K562 (cell line): Measurements from ENCODE around the gene PPP4C. TPM values are rescaled to one million over a fixed set of nuclear protein-coding genes. Genes with fewer than 3 reads are reported as not detected.

Experiments
- ARID2 ChIP-seq: fragments of 450-650 bp; IDR thresholded peaks from 2 replicates; pipeline ENCODE4 v1.6.1; 2017; ENCODE audit warnings: antibody characterized with exemption, mild to moderate bottlenecking
- CREM ChIP-seq: IDR thresholded peaks from 2 replicates; pipeline ENCODE4 v1.6.1; 2014; ENCODE audit warnings: antibody characterized with exemption, low read depth
- KAT7 ChIP-seq: sonication (generic); formaldehyde crosslinking; IDR thresholded peaks from 2 replicates; pipeline ENCODE4 v1.8.0; 2022; ENCODE audit warnings: missing genetic modification reagents, mild to moderate bottlenecking, borderline replicate concordance
- KDM4B ChIP-seq, 2 experiments: fragments of 450-650 bp in 1 of 2; sonication (generic) in 1 of 2; IDR thresholded peaks; 2 replicates each; pipeline ENCODE4 v1.6.1; 2016 to 2017; ENCODE audit warnings: borderline replicate concordance in 2 of 2, antibody characterized with exemption in 1 of 2, low read depth in 1 of 2, mild to moderate bottlenecking in 1 of 2
- MTA2 ChIP-seq: fragments of 450-650 bp; IDR thresholded peaks from 2 replicates; pipeline ENCODE4 v1.6.1; 2016; ENCODE audit warnings: low read depth
- NCOR1 ChIP-seq: fragments of 450-650 bp; IDR thresholded peaks from 2 replicates; pipeline ENCODE4 v1.6.1; 2016; ENCODE audit warnings: mild to moderate bottlenecking, moderate library complexity
- NFE2L1 ChIP-seq: fragments of 450-650 bp; IDR thresholded peaks from 2 replicates; pipeline ENCODE4 v1.6.1; 2016; ENCODE audit warnings: missing genetic modification characterization, low read depth, mild to moderate bottlenecking, missing compliant biosample characterization, moderate library complexity, borderline replicate concordance
- PTTG1 ChIP-seq: fragments of 450-650 bp; IDR thresholded peaks from 2 replicates; pipeline ENCODE4 v1.6.1; 2016; ENCODE audit warnings: low read depth, mild to moderate bottlenecking, missing genetic modification characterization, missing compliant biosample characterization
- RFX5 ChIP-seq: IDR thresholded peaks from 2 replicates; pipeline ENCODE4 v1.6.1; 2011; ENCODE audit warnings: low read depth, mild to moderate bottlenecking, improper control_type of control experiment, low read length
- STAT5A ChIP-seq: IDR thresholded peaks from 2 replicates; pipeline ENCODE4 v1.6.1; 2012; ENCODE audit warnings: low read length, inconsistent platforms, borderline replicate concordance
- TAF9B ChIP-seq: fragments of 450-650 bp; IDR thresholded peaks from 2 replicates; pipeline ENCODE4 v1.6.1; 2018; ENCODE audit warnings: mild to moderate bottlenecking; ENCODE audit not compliant: partially characterized antibody
- ZNF184 ChIP-seq: sonication (generic); formaldehyde crosslinking; IDR thresholded peaks from 2 replicates; pipeline ENCODE4 v1.5.0; 2020; ENCODE audit warnings: missing genetic modification reagents
- polyA plus RNA-seq, 8 experiments: library from polyadenylated mRNA; depleted of rRNA in 4 of 8; stranded (reverse) in 5 of 8; unstranded in 3 of 8; fragments of >200 nt; fragmentation: Nextera tagmentation in 2 of 8; fragmentation: Illumina TruSeq in 1 of 8; extraction: Ambion mirVana in 2 of 8; extraction: Trizol in 1 of 8; gene quantifications; 2 replicates each; pipeline versions ENCODE4 v1.2.1 to v1.2.3, GENCODE V29; 2011 to 2014; ENCODE audit warnings: inconsistent platforms in 1 of 8, missing spikeins in 1 of 8
- total RNA-seq, 7 experiments: library from RNA; depleted of rRNA in 6 of 7; stranded (reverse); fragments of >200 nt in 6 of 7; fragmentation: Illumina TruSeq in 2 of 7; extraction: Trizol in 2 of 7; gene quantifications; 2 replicates each; pipeline versions ENCODE4 v1.2.1 to v1.2.3, GENCODE V29; 2011 to 2021; ENCODE audit warnings: low replicate concordance in 1 of 7
- TF ChIP-seq, protein P1 (sequence below): fragments of 450-650 bp; IDR thresholded peaks from 2 replicates; pipeline ENCODE4 v1.7.1; 2018; ENCODE audit warnings: mild to moderate bottlenecking, low read depth; ENCODE audit not compliant: partially characterized antibody
- TF ChIP-seq, protein P2 (sequence below): fragments of 250-450 bp; sonication (Bioruptor Pico); IDR thresholded peaks from 2 replicates; pipeline ENCODE4 v1.8.0; 2022; ENCODE audit warnings: inconsistent platforms
- TF ChIP-seq, protein P3 (sequence below): sonication (generic); formaldehyde crosslinking; IDR thresholded peaks from 2 replicates; pipeline ENCODE4 v1.8.0; 2023; ENCODE audit warnings: missing genetic modification reagents, mild to moderate bottlenecking, borderline replicate concordance

Gene PPP4C
- total and polyA plus RNA-seq, 9 of the 15 experiments (the other 6 are each of a cell fraction or from before 2014, with no cell fraction given): 3.5 to 183 (median 131) TPM

DNA sequence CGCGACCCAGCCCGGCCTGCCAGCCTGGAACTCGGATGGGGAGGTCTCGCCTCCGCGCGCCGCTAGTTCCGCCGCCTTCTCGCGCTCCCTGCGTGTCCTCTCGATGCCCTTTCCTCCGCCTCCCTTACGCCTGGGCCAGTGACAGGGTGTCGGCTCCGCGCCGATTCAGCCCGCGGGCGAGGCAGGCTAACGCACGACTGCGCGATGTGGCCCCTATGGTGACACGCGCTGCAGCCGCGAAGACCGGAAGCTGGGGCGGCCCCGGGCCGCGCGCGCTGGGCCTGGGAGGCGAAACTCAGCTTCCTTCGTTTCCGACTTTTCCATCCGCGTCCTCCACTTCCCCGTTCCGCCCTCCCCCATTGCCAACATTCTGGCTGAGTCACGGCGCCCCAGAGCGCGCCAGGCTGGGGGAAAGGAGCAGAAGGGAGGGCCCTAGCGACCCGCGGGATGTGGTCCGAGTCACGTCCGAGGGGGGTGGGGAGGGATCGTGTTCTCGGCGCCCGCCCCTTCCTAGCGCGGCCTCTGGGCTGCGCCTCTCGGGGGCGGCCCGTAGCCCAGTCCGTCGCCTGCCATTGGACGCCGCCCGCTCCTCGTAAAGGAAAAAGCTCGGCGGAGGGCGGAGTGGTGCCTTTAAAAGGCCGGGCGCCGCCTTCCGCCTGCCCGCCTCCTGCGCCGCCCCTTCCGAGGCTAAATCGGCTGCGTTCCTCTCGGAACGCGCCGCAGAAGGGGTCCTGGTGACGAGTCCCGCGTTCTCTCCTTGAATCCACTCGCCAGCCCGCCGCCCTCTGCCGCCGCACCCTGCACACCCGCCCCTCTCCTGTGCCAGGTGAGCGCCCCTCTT is 10.5 kb upstream of the PPP4C start, which contains the start of gene ALDOA (continued):
- TF ChIP-seq CREM: no peak; the same call in 1 of the 2 replicates
- TF ChIP-seq KAT7 (CRISPR knock-in tag): no peak
- TF ChIP-seq, protein P1, sequence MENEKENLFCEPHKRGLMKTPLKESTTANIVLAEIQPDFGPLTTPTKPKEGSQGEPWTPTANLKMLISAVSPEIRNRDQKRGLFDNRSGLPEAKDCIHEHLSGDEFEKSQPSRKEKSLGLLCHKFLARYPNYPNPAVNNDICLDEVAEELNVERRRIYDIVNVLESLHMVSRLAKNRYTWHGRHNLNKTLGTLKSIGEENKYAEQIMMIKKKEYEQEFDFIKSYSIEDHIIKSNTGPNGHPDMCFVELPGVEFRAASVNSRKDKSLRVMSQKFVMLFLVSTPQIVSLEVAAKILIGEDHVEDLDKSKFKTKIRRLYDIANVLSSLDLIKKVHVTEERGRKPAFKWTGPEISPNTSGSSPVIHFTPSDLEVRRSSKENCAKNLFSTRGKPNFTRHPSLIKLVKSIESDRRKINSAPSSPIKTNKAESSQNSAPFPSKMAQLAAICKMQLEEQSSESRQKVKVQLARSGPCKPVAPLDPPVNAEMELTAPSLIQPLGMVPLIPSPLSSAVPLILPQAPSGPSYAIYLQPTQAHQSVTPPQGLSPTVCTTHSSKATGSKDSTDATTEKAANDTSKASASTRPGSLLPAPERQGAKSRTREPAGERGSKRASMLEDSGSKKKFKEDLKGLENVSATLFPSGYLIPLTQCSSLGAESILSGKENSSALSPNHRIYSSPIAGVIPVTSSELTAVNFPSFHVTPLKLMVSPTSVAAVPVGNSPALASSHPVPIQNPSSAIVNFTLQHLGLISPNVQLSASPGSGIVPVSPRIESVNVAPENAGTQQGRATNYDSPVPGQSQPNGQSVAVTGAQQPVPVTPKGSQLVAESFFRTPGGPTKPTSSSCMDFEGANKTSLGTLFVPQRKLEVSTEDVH: peak; percentile 64
- peak; percentile 73 for TF ChIP-seq TAF9B
- no peak for TF ChIP-seq PTTG1 (tag)
- TF ChIP-seq STAT5A: no peak
- TF ChIP-seq, protein P2, sequence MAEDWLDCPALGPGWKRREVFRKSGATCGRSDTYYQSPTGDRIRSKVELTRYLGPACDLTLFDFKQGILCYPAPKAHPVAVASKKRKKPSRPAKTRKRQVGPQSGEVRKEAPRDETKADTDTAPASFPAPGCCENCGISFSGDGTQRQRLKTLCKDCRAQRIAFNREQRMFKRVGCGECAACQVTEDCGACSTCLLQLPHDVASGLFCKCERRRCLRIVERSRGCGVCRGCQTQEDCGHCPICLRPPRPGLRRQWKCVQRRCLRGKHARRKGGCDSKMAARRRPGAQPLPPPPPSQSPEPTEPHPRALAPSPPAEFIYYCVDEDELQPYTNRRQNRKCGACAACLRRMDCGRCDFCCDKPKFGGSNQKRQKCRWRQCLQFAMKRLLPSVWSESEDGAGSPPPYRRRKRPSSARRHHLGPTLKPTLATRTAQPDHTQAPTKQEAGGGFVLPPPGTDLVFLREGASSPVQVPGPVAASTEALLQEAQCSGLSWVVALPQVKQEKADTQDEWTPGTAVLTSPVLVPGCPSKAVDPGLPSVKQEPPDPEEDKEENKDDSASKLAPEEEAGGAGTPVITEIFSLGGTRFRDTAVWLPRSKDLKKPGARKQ (CRISPR knock-in tag): no peak
- TF ChIP-seq ZNF184: no peak
- TF ChIP-seq NCOR1: peak; percentile 46
- TF ChIP-seq, protein P3, sequence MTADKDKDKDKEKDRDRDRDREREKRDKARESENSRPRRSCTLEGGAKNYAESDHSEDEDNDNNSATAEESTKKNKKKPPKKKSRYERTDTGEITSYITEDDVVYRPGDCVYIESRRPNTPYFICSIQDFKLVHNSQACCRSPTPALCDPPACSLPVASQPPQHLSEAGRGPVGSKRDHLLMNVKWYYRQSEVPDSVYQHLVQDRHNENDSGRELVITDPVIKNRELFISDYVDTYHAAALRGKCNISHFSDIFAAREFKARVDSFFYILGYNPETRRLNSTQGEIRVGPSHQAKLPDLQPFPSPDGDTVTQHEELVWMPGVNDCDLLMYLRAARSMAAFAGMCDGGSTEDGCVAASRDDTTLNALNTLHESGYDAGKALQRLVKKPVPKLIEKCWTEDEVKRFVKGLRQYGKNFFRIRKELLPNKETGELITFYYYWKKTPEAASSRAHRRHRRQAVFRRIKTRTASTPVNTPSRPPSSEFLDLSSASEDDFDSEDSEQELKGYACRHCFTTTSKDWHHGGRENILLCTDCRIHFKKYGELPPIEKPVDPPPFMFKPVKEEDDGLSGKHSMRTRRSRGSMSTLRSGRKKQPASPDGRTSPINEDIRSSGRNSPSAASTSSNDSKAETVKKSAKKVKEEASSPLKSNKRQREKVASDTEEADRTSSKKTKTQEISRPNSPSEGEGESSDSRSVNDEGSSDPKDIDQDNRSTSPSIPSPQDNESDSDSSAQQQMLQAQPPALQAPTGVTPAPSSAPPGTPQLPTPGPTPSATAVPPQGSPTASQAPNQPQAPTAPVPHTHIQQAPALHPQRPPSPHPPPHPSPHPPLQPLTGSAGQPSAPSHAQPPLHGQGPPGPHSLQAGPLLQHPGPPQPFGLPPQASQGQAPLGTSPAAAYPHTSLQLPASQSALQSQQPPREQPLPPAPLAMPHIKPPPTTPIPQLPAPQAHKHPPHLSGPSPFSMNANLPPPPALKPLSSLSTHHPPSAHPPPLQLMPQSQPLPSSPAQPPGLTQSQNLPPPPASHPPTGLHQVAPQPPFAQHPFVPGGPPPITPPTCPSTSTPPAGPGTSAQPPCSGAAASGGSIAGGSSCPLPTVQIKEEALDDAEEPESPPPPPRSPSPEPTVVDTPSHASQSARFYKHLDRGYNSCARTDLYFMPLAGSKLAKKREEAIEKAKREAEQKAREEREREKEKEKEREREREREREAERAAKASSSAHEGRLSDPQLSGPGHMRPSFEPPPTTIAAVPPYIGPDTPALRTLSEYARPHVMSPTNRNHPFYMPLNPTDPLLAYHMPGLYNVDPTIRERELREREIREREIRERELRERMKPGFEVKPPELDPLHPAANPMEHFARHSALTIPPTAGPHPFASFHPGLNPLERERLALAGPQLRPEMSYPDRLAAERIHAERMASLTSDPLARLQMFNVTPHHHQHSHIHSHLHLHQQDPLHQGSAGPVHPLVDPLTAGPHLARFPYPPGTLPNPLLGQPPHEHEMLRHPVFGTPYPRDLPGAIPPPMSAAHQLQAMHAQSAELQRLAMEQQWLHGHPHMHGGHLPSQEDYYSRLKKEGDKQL (CRISPR knock-in tag): no peak
- TF ChIP-seq ARID2: no peak
- TF ChIP-seq NFE2L1 (tag): no peak
- no peak for TF ChIP-seq RFX5
- peak in 1 of 2 experiments; percentile 31; a peak in 1 of 4 replicates for TF ChIP-seq KDM4B (IDR thresholded peaks at IDR 0.05; ENCODE audit: borderline replicate concordance in 2 of 2, low read depth in 1 of 2)
- TF ChIP-seq MTA2: 0 out of 2 replicates have a peak, but pooled peaks have one; percentile 4
